Fibroblast of pulmonary artery (primary cell): ENCODE data around the gene ABCG1.

Source experiments
- DNase-seq: peaks from one replicate; pipeline ENCODE4 v3.0.0-alpha.2; 2010; ENCODE audit warnings: low read depth
- H3K4me3 ChIP-seq: replicated peaks from 2 replicates; pipeline ENCODE4 v1.5.1; 2011; ENCODE audit warnings: low read depth, mild to moderate bottlenecking, control low read depth, low read length, moderate library complexity
- TF ChIP-seq, protein P1 (sequence below): IDR thresholded peaks from 2 replicates; pipeline ENCODE4 v1.5.1; 2011; ENCODE audit warnings: mild to moderate bottlenecking, control low read depth, low read length, inconsistent platforms; ENCODE audit errors: missing control alignments

ABCG1 gene

DNA sequence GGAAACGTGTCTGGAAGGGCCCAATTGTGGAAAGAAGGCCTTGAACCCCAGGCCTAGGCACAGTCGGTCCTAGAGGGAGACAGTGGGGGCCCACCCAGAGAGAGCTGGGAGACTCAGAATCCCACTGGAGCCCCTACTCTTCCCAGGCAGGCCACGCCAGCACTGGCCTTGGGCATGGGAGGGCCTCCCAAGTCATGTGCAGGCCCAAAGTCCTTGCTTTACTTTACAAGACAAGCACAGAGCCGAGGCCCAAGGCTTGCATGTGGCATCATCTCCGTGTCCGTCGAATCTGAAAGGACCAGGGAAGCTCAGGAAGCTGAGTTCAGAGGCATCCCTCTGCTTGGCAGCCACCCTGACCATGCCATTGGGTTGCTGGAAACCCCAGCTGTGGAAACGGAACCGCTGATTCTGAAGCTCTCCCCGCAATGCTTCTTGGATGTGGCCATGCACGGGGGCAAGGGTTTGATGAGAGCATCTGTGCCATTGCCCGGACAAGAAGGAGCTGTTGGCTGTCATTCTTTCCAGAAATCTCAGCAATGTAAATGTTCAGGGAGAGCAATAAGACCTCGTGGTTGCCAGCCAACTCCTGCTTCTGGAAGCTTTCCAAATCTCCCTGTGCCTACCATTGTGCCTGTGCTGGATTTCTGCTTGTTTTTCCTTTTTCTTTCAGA lies 32.8 kb downstream of the ABCG1 start:
- no peak for DNase-seq
- TF ChIP-seq, protein P1, sequence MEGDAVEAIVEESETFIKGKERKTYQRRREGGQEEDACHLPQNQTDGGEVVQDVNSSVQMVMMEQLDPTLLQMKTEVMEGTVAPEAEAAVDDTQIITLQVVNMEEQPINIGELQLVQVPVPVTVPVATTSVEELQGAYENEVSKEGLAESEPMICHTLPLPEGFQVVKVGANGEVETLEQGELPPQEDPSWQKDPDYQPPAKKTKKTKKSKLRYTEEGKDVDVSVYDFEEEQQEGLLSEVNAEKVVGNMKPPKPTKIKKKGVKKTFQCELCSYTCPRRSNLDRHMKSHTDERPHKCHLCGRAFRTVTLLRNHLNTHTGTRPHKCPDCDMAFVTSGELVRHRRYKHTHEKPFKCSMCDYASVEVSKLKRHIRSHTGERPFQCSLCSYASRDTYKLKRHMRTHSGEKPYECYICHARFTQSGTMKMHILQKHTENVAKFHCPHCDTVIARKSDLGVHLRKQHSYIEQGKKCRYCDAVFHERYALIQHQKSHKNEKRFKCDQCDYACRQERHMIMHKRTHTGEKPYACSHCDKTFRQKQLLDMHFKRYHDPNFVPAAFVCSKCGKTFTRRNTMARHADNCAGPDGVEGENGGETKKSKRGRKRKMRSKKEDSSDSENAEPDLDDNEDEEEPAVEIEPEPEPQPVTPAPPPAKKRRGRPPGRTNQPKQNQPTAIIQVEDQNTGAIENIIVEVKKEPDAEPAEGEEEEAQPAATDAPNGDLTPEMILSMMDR, result no peak
- H3K4me3 ChIP-seq, result no peak overlapping the region

DNA sequence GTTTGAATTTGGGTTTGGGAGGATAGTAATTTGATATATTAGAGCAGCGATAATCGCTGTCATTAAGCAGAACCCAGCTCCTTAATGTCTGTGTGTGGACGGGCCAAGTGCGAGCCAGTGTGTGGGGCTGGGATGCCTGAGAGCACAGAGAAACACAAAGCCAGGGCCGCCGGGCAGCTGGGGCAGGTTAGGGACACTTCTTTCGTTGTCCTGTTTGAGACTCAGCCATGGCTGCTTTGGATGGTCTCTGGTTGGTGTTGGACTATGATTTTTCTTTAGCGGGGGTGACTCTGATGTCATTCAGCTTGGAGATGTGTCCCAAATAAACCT lies 33.4 kb downstream of the ABCG1 start:
- TF ChIP-seq, protein P1, result no peak
- DNase-seq, result no peak
- H3K4me3 ChIP-seq, result no peak overlapping the region

DNA sequence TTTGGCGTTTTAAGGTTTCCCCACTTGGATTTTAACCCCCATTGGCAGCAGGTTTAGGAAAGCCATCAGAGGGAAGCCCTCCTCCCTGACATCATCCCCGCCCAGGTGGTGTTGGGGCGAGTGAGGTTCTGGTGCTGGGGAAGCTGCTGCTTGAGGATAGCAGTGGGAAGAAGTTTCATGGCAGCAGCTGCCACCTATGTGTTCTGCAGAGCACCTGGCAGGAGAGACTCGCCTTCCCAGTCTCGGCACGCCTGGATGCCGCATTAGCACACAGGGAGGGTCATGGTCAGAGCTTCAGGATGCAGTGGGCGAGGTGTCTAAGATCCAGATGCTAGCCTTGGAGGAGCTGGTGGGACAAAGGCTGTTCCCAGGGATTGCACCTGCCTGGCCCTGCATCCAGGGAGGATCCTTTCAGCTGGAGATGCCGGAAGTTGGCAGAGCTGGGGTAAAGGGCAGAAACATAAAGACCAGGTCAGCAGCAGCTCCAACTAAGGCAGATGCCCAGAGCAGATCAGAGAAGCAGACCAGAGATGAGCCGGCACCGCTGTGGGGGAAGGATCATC lies 33.9 kb downstream of the ABCG1 start:
- no peak overlapping the region for H3K4me3 ChIP-seq
- TF ChIP-seq, protein P1, result no peak
- DNase-seq, result no peak

DNA sequence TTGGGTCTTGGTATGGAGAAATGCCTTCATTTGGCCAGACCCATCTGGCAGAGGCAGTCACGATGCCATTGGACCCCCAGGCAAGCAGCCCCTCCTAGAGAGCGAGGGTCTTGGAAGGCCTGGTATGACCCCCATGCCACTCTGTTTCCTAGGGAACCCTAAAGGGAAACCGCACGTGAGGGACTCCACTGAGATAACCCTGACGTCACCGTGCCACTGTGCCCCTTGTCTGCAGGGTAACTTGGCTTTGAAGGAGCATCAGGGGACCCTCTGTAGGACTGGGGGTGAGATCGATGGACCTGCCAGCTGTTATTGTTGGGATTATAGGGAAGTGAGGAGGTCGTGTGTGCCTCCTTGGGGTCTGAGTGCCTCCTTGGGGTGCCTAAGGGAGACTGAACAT lies 34.5 kb downstream of the ABCG1 start:
- H3K4me3 ChIP-seq, result no peak overlapping the region
- DNase-seq, result no peak
- TF ChIP-seq, protein P1, result no peak

DNA sequence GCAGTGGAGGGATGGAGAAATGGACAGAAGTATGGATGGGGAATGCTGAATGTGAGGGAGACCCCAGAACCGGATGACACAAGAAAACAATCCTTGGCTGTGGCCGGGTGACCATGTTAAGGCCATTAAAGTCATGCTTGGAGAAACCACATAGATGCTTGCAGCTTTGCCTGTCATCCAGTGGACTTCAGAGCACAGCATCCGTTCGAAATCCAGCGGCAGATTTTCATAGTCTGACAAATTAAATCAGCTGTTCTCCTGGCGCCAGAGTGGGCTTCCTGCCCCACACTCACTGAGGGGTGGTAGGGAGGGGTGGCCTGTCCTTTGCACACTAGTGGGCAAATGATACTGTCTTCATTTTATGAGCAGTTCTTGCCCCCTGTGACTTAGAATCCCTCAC lies 35.1 kb downstream of the ABCG1 start:
- H3K4me3 ChIP-seq, result no peak overlapping the region
- TF ChIP-seq, protein P1, result no peak
- no peak for DNase-seq

DNA sequence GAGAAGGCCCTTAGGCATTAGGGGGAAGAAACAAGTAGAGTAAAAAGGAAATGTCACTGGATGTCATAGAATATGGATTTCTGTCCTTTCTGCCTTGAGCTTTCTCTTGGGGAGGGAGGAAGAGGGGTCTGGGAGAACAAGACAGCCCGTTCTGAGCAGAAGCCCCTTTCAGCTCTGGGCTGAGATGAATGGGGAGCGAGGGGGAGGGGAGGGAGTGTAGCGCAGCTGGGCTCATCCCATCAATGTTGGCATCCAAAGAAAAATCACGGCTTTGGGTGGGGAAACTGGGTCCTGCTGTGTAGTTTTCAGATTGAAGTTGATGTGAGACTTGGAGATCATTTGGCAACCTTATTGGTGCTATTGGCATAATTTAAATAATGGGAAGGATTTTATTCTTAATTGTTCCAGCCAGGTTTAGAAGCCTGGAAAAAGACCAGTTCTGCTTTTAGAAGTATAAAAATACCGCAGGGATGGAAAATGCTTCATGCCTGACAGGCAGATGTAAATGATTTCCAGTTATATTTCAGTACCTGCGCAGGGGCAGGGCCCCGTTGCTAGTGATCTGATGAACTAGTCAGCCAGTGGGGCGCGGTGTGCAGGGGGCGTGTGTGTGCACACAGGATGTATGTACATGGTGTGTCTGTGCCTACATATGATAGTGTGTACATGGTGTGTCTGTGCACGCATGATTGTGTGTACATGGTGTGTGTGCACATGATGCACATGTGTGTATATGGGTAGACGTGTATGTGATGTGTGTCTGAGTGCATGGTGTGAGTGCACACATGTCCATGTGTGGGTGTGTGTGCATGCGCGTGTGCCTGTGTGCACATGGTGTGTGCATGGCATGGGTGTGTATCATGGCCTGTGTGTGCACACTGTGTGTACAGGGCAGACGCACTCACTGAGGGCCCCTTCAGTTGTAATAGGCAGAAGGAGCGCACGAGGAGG lies 36.0 kb downstream of the ABCG1 start:
- TF ChIP-seq, protein P1, result no peak
- H3K4me3 ChIP-seq, result no peak overlapping the region
- no peak for DNase-seq
